ENCODE measurements around the gene IFIT1B. TPM values are rescaled to one million over a fixed set of nuclear protein-coding genes. Genes with fewer than 3 reads are reported as not detected.
A peak's percentile ranks its signal among the peaks of the same experiment; 100 is the strongest.
"Not testable (repeated sequence)": the region's sequence is repeated elsewhere in the genome, so short reads cannot be mapped to it uniquely, and the experiment has no call there.

IFIT1B gene
- total and polyA plus RNA-seq, 4 experiments from 2014 or later: not detected

DNA sequence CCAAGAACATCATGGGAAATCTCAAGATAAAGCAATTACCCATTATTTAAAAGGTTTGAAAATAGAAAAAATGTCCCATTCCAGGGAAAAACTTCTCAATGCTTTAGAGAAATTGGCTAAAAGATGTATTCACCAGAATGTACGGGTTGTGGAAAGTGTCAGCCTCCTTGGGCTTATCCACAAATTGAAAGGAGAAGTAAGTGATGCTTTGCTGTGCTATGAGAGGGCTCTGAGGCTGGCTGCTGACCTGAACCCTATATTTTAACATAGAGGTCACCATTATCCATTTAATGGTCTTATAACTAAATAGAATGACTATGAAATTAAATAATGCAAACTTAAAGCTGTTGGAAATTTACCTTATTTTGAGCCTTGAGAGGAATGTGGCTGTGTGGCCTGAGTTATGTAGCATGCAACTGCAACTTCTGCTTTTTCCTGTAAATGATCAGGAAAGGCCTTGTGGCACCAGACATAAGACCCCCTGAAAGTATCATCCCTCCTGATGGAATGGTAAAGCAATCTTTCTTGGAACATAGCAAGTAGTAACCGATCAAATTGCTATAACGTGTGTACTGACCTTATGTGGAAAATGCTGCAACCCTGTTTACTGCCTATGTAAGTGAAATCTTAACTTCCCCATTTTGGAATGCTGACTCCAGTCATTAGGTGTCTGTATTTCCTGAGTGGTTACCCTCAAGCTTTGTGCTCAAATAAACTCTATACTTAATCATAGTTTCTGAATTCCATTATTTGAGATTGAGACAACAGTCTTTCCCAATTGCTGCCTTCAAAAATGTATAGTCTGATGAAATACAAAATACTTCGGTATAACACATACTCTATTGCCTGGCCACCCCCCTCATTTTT is 6.9 kb downstream of the IFIT1B start:
- Mint-ChIP-seq H3K4me1 (no peaks in the 10 kb centered on the region), H3K9me3 (peaks cover 0 to 2% (median 0%) of the 10 kb centered on the region in 8 donors), H3K27ac (no peak overlapping the region), H3K36me3 (no peaks in the 10 kb centered on the region), H3K4me3 (no peak overlapping the region), H3K27me3 (no peaks in the 10 kb centered on the region)
- no peaks in the 10 kb centered on the region for H3K4me1 ChIP-seq (ENCODE audit: insufficient read depth, low read length)
- DNase-seq: no peak
- no peaks in the 10 kb centered on the region for H3K36me3 ChIP-seq (ENCODE audit: insufficient read depth, low read length)
- no peak overlapping the region for H3K4me3 ChIP-seq (ENCODE audit: low read length in 2 of 2)
- intact Hi-C loops (cut with micrococcal nuclease): no loop called here
- CTCF ChIA-PET (ENCODE audit: partially characterized antibody): interaction anchor here (1.4 kb wide), 1 partner anchor 17 kb away, joined by 6 read pairs; no protein-coding TSS in a partner anchor
- no peak overlapping the region for H3K27ac ChIP-seq (ENCODE audit: low read depth, low read length)
- no peaks in the 10 kb centered on the region for H3K27me3 ChIP-seq (ENCODE audit: insufficient read depth, low read length)
- no peaks in the 10 kb centered on the region for H3K9me3 ChIP-seq (ENCODE audit: control insufficient read depth in 1 of 2, low read length in 2 of 2)
- POLR2A ChIA-PET (ENCODE audit: partially characterized antibody): no interaction called here

DNA sequence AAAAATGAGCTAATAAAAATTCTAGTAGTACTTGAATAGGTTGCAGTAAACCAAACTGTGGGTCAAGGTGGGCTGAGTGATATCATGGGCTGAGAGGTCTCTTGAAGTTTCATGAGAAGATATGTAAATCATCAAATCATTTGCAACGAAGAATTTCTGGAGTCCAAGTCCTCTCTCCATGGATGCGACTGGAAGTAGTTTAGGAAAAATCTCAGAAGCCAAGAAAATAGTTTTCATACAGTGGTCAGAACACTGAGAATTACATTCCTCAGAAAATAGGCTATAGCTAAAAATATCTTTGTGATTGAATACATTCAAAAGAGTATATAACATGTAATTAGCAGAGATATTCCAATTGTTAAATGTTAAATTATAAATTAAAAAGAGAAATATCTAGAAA is 10.9 kb downstream of the IFIT1B start:
- H3K4me3 Mint-ChIP-seq: no peak overlapping the region

DNA sequence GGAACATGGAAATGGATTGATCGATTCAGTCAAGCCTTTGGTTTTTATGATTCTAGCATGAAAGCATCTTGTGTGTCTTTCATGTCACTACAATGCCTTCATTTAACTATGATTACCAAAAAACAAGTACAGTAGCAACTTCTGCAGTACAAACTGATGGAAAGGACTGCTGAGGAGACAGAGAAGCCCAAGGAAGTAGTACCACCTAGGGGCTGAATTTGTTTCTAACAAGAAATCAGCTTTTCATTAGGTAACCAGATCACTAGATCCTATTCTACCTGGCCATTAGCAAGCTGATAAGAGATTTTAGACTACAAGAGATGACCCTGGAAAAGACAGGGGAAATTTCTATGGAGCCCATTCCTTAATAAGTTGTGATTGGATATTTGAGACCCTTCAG is 11.4 kb downstream of the IFIT1B start:
- CTCF ChIA-PET (ENCODE audit: partially characterized antibody): interaction anchor here (1.1 to 2.6 kb wide), 8 partner anchors 10 to 172 kb away, joined by 3 to 8 read pairs (median 5); partner anchors contain the start of genes IFIT5 and LIPA
- Mint-ChIP-seq H3K9me3 (peaks cover 0 to 2% (median 0%) of the 10 kb centered on the region in 8 donors), H3K27ac (no peak overlapping the region), H3K27me3 (no peaks in the 10 kb centered on the region), H3K4me1 (peaks cover 10 to 27% (median 15%) of the 10 kb centered on the region in 4 donors), H3K4me3 (no peak overlapping the region), H3K36me3 (no peaks in the 10 kb centered on the region)
- H3K36me3 ChIP-seq (ENCODE audit: insufficient read depth, low read length): no peaks in the 10 kb centered on the region
- no peaks in the 10 kb centered on the region for H3K9me3 ChIP-seq (ENCODE audit: control insufficient read depth in 1 of 2, low read length in 2 of 2)
- H3K27me3 ChIP-seq (ENCODE audit: insufficient read depth, low read length): no peaks in the 10 kb centered on the region
- H3K4me3 ChIP-seq (ENCODE audit: low read length in 2 of 2): no peak overlapping the region
- intact Hi-C loops (cut with micrococcal nuclease): loop anchor here (1.0 kb wide), 1 partner anchor 172 kb away; no protein-coding TSS in a partner anchor
- no peak overlapping the region for H3K27ac ChIP-seq (ENCODE audit: low read depth, low read length)
- POLR2A ChIA-PET (ENCODE audit: partially characterized antibody): interaction anchor here (1.0 kb wide), 1 partner anchor 87 kb away, joined by 5 read pairs; the partner anchor contains the start of gene IFIT2
- H3K4me1 ChIP-seq (ENCODE audit: insufficient read depth, low read length): peaks cover 21% of the 10 kb centered on the region
- DNase-seq: peak in 3 of 5 donors; percentile 13 to 29 (median 18)

More for the DNA sequence above, 10.9 kb downstream of the IFIT1B start:
- H3K36me3 Mint-ChIP-seq: no peaks in the 10 kb centered on the region
- Histone ChIP-seq H3K36me3 (ENCODE audit: insufficient read depth, low read length) (no peaks in the 10 kb centered on the region), H3K27me3 (ENCODE audit: insufficient read depth, low read length) (no peaks in the 10 kb centered on the region), H3K4me1 (ENCODE audit: insufficient read depth, low read length) (peaks cover 16% of the 10 kb centered on the region), H3K4me3 (ENCODE audit: low read length in 2 of 2) (no peak overlapping the region), H3K27ac (ENCODE audit: low read depth, low read length) (no peak overlapping the region), H3K9me3 (ENCODE audit: control insufficient read depth in 1 of 2, low read length in 2 of 2) (no peaks in the 10 kb centered on the region)
- ChIA-PET POLR2A (ENCODE audit: partially characterized antibody) (interaction anchor here (1.0 kb wide), 1 partner anchor 87 kb away, joined by 5 read pairs; the partner anchor contains the start of gene IFIT2), CTCF (ENCODE audit: partially characterized antibody) (interaction anchor here (0.6 to 2.6 kb wide), 10 partner anchors 11 to 173 kb away, joined by 3 to 8 read pairs (median 5); partner anchors contain the start of genes IFIT5 and LIPA)
- no peaks in the 10 kb centered on the region for H3K27me3 Mint-ChIP-seq
- no peak overlapping the region for H3K27ac Mint-ChIP-seq
- no peak for DNase-seq
- H3K9me3 Mint-ChIP-seq: peaks cover 0 to 2% (median 0%) of the 10 kb centered on the region in 8 donors
- intact Hi-C loops (cut with micrococcal nuclease): loop anchor here (1.0 kb wide), 1 partner anchor 172 kb away; no protein-coding TSS in a partner anchor
- H3K4me1 Mint-ChIP-seq: peaks cover 6 to 23% (median 11%) of the 10 kb centered on the region in 4 donors

DNA sequence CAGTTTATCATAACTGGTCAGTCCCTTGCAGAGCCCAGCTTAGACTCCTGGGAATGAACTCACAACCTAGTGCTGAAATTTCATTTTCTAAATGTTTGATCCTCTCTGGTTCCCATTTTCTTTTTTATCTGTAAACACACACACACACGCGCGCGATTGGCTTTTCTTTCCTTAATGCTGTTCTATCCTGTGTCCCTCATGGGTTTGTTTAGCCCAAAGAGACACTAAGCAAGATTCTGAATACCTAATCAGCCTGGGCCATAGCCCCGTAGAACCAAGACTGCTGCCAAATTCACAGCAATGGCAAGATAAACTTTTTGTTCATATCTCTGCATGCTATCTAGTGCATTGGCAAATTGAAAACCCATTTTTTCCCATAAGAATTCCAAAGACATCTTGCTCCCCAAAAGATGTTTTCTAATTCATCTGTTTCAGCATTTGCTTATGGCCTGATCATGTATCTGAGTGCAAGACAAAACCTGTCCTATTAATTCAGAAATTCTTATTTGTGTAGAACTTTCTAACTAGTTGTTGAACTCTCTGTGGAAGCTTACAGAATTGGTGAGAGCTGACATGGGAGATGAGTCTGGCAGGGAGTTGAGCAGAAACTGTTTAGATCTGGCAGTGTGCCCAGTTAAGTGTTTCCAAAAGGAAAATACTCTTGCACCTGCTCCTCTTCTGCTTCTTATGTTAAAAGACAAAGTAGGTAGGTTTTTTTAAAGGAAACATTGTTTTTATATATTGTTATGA is 12.8 kb downstream of the IFIT1B start:
- peaks cover 31% of the 10 kb centered on the region for H3K4me1 ChIP-seq (ENCODE audit: insufficient read depth, low read length)
- Mint-ChIP-seq H3K36me3 (peaks cover 0 to 1% of the 10 kb centered on the region in 2 donors), H3K27me3 (no peaks in the 10 kb centered on the region), H3K9me3 (peaks cover 0 to 2% (median 0%) of the 10 kb centered on the region in 8 donors), H3K4me1 (peaks cover 13 to 35% (median 22%) of the 10 kb centered on the region in 4 donors), H3K4me3 (peak overlapping the region in 3 of 8 donors; percentile 0 to 57 (median 40)), H3K27ac (peak overlapping the region in 5 of 7 donors; percentile 31 to 57 (median 41))
- no peak for DNase-seq
- no peaks in the 10 kb centered on the region for H3K36me3 ChIP-seq (ENCODE audit: insufficient read depth, low read length)
- no peak overlapping the region for H3K4me3 ChIP-seq (ENCODE audit: low read length in 2 of 2)
- no peak overlapping the region for H3K27ac ChIP-seq (ENCODE audit: low read depth, low read length)
- intact Hi-C loops (cut with micrococcal nuclease): no loop called here
- ChIA-PET POLR2A (ENCODE audit: partially characterized antibody) (interaction anchor here (2.7 to 3.6 kb wide), 2 partner anchors 23 to 89 kb away, joined by 23 to 59 read pairs; partner anchors contain the start of genes IFIT2 and IFIT5), CTCF (ENCODE audit: partially characterized antibody) (interaction anchor here (0.7 to 2.6 kb wide), 6 partner anchors 18 to 140 kb away, joined by 3 to 8 read pairs (median 4); partner anchors contain the start of gene LIPA)
- H3K27me3 ChIP-seq (ENCODE audit: insufficient read depth, low read length): no peaks in the 10 kb centered on the region
- no peaks in the 10 kb centered on the region for H3K9me3 ChIP-seq (ENCODE audit: control insufficient read depth in 1 of 2, low read length in 2 of 2)

DNA sequence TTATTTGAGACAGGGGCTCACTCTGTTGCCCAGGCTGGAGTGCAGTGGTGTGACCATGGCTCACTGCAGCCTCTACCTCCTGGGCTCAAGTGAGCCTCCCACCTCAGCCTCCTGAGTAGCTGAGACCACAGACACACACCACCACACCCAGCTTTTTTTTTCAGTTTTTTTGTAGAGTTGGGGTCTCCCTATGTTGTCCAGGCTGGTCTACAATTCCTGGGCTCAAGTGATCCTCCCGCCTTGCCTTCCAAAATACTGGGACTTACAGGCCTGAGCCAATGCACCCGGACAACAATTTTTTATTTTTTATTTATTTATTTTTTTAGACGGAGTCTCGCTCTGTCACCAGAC is 13.3 kb downstream of the IFIT1B start:
- CTCF ChIA-PET (ENCODE audit: partially characterized antibody): interaction anchor here (0.7 to 1.9 kb wide), 3 partner anchors 21 to 140 kb away, joined by 3 to 5 read pairs (median 5); partner anchors contain the start of gene LIPA
- intact Hi-C loops (cut with micrococcal nuclease); H3K27me3 Mint-ChIP-seq; H3K9me3 Mint-ChIP-seq; H3K27ac ChIP-seq (ENCODE audit: low read depth, low read length); DNase-seq; H3K9me3 ChIP-seq (ENCODE audit: control insufficient read depth in 1 of 2, low read length in 2 of 2); H3K36me3 ChIP-seq (ENCODE audit: insufficient read depth, low read length); H3K27me3 ChIP-seq (ENCODE audit: insufficient read depth, low read length); H3K36me3 Mint-ChIP-seq; H3K4me3 ChIP-seq (ENCODE audit: low read length in 2 of 2): not testable (repeated sequence)
- peaks cover 13 to 35% (median 26%) of the 10 kb centered on the region in 4 donors for H3K4me1 Mint-ChIP-seq
- peaks cover 31% of the 10 kb centered on the region for H3K4me1 ChIP-seq (ENCODE audit: insufficient read depth, low read length)
- POLR2A ChIA-PET (ENCODE audit: partially characterized antibody): interaction anchor here (1.3 to 3.6 kb wide), 3 partner anchors 10 to 89 kb away, joined by 3 to 59 read pairs (median 23); partner anchors contain the start of genes IFIT2 and IFIT5
- H3K27ac Mint-ChIP-seq: peak overlapping the region in 3 of 7 donors; percentile 31 to 57 (median 41)
- H3K4me3 Mint-ChIP-seq: peak overlapping the region in 3 of 8 donors; percentile 13 to 97 (median 57)

DNA sequence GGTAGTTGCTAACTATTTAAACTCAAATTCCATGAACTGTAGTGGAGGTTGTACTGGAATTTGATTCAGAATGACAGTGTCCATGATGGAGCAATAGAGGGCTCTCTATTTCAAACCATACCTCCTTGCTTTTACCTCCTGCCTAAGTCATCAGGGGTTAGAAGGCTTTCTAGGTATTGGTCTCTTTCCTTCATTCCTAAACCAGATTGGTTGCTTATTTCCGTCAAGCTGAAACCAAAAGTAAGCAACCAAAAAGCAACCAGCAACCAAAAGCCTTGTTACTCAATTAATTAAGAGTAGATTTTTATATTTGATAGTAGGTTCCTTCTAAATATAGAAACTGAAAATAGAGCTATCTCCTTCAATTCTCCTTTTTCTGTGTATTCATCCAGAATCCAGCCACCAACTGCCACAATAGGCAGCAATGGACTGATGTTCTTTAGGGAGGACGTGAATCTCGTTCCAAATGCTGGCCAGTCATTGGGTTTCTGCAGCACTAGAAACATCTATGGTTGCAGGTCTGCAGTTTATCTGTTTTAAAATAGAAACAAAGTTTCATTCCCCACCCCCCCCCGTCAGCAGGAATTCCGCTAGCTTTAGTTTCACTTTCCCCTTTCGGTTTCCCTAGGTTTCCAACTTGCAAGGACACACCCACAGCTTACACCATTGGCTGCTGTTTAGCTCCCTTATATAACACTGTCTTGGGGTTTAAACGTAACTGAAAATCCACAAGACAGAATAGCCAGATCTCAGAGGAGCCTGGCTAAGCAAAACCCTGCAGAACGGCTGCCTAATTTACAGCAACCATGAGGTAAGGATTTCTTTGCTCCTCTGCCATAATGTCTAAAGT is 14.3 kb downstream of the IFIT1B start, which contains the start of gene IFIT1:
TSS of gene IFIT1 (plus strand) at position 717 of the 850 bp plus-strand sequence. CDS start at position 807, 90 bp downstream.
- no peaks in the 10 kb centered on the region for H3K27me3 ChIP-seq (ENCODE audit: insufficient read depth, low read length)
- ChIA-PET POLR2A (ENCODE audit: partially characterized antibody) (interaction anchor here (0.5 to 3.6 kb wide), 12 partner anchors 11 to 512 kb away, joined by 3 to 59 read pairs (median 6); partner anchors contain the start of genes IFIT2, IFIT3, IFIT5 and KIF20B), CTCF (ENCODE audit: partially characterized antibody) (interaction anchor here (0.6 to 3.3 kb wide), 15 partner anchors 11 to 178 kb away, joined by 3 to 27 read pairs (median 3); partner anchors contain the start of genes IFIT2, IFIT5 and LIPA)
- H3K27ac ChIP-seq (ENCODE audit: low read depth, low read length): peak within 1 kb of the TSS; percentile 68
- peaks cover 0 to 2% (median 0%) of the 10 kb centered on the region in 8 donors for H3K9me3 Mint-ChIP-seq
- intact Hi-C loops (cut with micrococcal nuclease): loop anchor here (1.0 kb wide), 3 partner anchors 22 to 141 kb away; partner anchors contain the start of genes IFIT2, IFIT5 and LIPA
- no peaks in the 10 kb centered on the region for H3K36me3 ChIP-seq (ENCODE audit: insufficient read depth, low read length)
- no peaks in the 10 kb centered on the region for H3K27me3 Mint-ChIP-seq
- peak within 1 kb of the TSS; percentile 76 to 98 (median 95) for H3K27ac Mint-ChIP-seq
- H3K4me3 ChIP-seq (ENCODE audit: low read length in 2 of 2): peak within 1 kb of the TSS; percentile 69 to 82
- H3K4me1 Mint-ChIP-seq: peaks cover 13 to 35% (median 31%) of the 10 kb centered on the region in 4 donors
- peak within 1 kb of the TSS; percentile 85 to 97 (median 94) for H3K4me3 Mint-ChIP-seq
- peaks cover 0 to 1% of the 10 kb centered on the region in 2 donors for H3K36me3 Mint-ChIP-seq
- no peaks in the 10 kb centered on the region for H3K9me3 ChIP-seq (ENCODE audit: control insufficient read depth in 1 of 2, low read length in 2 of 2)
- H3K4me1 ChIP-seq (ENCODE audit: insufficient read depth, low read length): peaks cover 31% of the 10 kb centered on the region
- peak; percentile 57 to 81 (median 79) for DNase-seq
